Loucy (cell line): Measurements from ENCODE around the gene ATP6V1G2.

ENCODE experiments used
- EZH2phosphoT487 ChIP-seq: fragments of 200-600 bp; IDR thresholded peaks from 2 replicates; pipeline ENCODE4 v1.6.1; 2018; ENCODE audit warnings: antibody characterized with exemption, mild to moderate bottlenecking, moderate library complexity, borderline replicate concordance
- TF ChIP-seq, protein P1 (sequence below): fragments of 200-600 bp; sonication (generic); conservative IDR thresholded peaks from 2 replicates; pipeline ENCODE4 v1.5.1; 2014; ENCODE audit warnings: mild to moderate bottlenecking, antibody characterized with exemption, low read length

DNA sequence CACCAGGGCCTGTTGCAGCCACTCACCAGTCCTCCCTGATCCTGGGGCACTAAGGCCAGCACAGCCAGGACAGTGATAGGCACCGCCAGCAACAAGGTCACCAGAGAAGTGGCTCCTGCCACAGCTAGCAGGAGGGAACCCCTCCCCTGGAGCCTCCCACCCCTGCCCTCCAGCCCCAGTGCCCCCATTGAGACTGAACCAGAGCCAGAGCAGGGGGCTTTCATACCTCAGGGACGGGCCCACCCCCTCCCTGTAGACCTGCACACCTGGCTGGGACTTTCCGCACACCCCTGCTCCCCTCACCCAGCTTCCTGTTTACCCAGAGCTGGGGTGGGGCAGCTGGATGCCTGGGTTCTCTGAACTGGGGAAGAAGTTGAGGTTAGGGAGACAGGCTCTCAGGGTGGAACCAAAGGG is 35.8 kb upstream of the ATP6V1G2 start, which contains the start of gene LTB:
- TF ChIP-seq, protein P1, sequence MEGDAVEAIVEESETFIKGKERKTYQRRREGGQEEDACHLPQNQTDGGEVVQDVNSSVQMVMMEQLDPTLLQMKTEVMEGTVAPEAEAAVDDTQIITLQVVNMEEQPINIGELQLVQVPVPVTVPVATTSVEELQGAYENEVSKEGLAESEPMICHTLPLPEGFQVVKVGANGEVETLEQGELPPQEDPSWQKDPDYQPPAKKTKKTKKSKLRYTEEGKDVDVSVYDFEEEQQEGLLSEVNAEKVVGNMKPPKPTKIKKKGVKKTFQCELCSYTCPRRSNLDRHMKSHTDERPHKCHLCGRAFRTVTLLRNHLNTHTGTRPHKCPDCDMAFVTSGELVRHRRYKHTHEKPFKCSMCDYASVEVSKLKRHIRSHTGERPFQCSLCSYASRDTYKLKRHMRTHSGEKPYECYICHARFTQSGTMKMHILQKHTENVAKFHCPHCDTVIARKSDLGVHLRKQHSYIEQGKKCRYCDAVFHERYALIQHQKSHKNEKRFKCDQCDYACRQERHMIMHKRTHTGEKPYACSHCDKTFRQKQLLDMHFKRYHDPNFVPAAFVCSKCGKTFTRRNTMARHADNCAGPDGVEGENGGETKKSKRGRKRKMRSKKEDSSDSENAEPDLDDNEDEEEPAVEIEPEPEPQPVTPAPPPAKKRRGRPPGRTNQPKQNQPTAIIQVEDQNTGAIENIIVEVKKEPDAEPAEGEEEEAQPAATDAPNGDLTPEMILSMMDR = no peak
- TF ChIP-seq EZH2phosphoT487 = no peak
